ENCODE results near the gene PFDN2. TPM values are rescaled to one million over a fixed set of nuclear protein-coding genes. Genes with fewer than 3 reads are reported as not detected.

The PFDN2 gene
- total and polyA plus RNA-seq, 11 donors: 38.3 to 234 (median 49.8) TPM

DNA sequence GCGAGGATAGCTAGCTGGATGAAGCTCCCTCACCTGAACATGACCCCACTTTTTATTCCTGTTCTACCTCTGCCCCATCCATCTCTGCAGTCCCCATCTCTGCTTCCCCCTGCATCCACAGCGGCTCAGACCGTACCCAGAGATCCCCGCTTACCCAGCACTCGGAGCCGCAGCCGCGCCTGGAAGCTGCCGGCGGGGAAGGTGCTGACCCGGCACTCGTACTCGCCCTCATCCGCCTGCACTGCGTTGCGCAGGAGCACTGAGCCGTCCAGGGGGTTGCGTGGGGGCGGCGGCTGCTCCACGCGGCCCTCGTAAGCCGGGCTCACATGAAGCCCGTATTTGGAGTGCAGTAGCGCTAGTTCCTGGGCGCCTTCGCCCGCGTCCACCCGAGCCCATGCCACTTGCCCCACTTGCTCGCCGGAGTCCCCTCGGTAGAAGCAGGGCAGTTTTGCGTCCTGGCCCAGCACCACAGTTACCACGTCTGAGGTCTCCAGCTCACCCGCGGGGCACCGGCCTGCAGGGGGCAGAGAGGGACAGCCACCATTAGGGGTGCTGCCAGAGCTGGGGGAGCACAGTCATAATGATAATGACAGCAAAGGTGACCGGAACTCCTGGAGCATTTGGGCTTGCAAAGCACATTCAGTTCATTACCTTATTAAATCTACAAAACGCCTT lies 38.3 kb downstream of the PFDN2 start:
- Histone ChIP-seq H3K27me3 (peaks cover 0 to 5% (median 0%) of the 10 kb centered on the region in 9 donors), H3K27ac (no peak overlapping the region), H3K36me3 (no peaks in the 10 kb centered on the region), H3K4me3 (no peak overlapping the region), H3K4me1 (peaks cover 0 to 16% (median 0%) of the 10 kb centered on the region in 12 donors), H3K9me3 (no peaks in the 10 kb centered on the region)
- DNase-seq: no peak
- WGBS, 4 donors: 51 to 65% (median 52%) methylated on average over 38 to 41 of the region's 41 CpGs
- ATAC-seq: no peak
- TF ChIP-seq, protein P1, sequence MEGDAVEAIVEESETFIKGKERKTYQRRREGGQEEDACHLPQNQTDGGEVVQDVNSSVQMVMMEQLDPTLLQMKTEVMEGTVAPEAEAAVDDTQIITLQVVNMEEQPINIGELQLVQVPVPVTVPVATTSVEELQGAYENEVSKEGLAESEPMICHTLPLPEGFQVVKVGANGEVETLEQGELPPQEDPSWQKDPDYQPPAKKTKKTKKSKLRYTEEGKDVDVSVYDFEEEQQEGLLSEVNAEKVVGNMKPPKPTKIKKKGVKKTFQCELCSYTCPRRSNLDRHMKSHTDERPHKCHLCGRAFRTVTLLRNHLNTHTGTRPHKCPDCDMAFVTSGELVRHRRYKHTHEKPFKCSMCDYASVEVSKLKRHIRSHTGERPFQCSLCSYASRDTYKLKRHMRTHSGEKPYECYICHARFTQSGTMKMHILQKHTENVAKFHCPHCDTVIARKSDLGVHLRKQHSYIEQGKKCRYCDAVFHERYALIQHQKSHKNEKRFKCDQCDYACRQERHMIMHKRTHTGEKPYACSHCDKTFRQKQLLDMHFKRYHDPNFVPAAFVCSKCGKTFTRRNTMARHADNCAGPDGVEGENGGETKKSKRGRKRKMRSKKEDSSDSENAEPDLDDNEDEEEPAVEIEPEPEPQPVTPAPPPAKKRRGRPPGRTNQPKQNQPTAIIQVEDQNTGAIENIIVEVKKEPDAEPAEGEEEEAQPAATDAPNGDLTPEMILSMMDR (IDR thresholded peaks at IDR 0.05): no peak
- TF ChIP-seq POLR2A (IDR thresholded peaks at IDR 0.05): no peak
- intact Hi-C loops (cut with DNase I): no loop called here

DNA sequence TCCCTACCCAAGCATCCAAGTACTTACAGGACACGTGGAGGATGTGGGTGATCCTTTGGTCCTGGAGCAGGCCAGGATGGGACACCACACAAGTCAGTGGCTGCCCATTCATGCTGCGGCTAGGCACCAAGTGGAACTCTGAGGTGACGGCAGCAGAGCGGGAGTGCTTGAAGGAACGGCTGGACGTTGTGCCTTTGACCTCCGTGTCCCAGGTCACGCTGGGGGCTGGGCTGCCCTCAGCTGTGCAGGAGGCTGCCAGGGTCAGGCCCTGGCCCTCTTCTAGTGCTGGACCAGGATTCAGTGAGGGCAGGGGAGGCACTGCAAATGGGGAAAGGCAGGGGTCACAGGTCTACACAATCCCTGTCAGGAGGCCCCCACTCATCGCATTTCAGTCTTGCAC lies 40.4 kb downstream of the PFDN2 start:
- ATAC-seq (no peak), DNase-seq (no peak)
- TF ChIP-seq, protein P1 (IDR thresholded peaks at IDR 0.05): no peak
- no peak for TF ChIP-seq POLR2A (IDR thresholded peaks at IDR 0.05)
- no peak overlapping the region for H3K4me3 ChIP-seq
- WGBS, 4 donors: 64 to 81% (median 79%) methylated on average over 6 to 9 of the region's 9 CpGs
- no peak overlapping the region for H3K27ac ChIP-seq
- no peaks in the 10 kb centered on the region for H3K36me3 ChIP-seq
- intact Hi-C loops (cut with DNase I): no loop called here
- H3K4me1 ChIP-seq: peaks cover 0 to 3% (median 0%) of the 10 kb centered on the region in 12 donors
- H3K9me3 ChIP-seq: no peaks in the 10 kb centered on the region
- H3K27me3 ChIP-seq: peaks cover 0 to 5% (median 0%) of the 10 kb centered on the region in 9 donors

DNA sequence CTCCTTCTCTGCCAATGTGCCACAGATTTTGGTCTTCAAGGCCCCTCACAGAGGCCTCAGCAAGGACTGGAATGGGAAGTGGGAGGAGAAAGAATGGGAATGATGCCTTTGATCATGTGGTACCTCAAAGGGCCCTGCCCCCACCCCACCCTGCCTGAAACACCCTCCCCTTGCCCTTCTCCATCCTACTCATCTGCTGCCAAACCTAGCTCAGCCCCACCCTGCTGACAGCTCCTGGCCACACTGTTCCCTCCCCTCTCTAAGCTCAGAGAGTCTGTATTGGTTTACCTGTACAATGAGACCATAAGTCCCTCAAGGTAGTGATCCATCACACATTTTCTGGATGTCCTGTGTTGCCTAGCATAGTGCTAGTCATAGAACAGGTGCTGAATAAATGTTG lies 41.4 kb downstream of the PFDN2 start:
- Histone ChIP-seq H3K36me3 (no peaks in the 10 kb centered on the region), H3K27ac (no peak overlapping the region), H3K4me3 (no peak overlapping the region), H3K4me1 (peaks cover 0 to 4% (median 0%) of the 10 kb centered on the region in 12 donors), H3K27me3 (peaks cover 0 to 5% (median 0%) of the 10 kb centered on the region in 9 donors), H3K9me3 (no peaks in the 10 kb centered on the region)
- TF ChIP-seq, protein P1 (IDR thresholded peaks at IDR 0.05): no peak
- no peak for TF ChIP-seq POLR2A (IDR thresholded peaks at IDR 0.05)
- intact Hi-C loops (cut with DNase I): no loop called here
- no peak for ATAC-seq
- no peak for DNase-seq

DNA sequence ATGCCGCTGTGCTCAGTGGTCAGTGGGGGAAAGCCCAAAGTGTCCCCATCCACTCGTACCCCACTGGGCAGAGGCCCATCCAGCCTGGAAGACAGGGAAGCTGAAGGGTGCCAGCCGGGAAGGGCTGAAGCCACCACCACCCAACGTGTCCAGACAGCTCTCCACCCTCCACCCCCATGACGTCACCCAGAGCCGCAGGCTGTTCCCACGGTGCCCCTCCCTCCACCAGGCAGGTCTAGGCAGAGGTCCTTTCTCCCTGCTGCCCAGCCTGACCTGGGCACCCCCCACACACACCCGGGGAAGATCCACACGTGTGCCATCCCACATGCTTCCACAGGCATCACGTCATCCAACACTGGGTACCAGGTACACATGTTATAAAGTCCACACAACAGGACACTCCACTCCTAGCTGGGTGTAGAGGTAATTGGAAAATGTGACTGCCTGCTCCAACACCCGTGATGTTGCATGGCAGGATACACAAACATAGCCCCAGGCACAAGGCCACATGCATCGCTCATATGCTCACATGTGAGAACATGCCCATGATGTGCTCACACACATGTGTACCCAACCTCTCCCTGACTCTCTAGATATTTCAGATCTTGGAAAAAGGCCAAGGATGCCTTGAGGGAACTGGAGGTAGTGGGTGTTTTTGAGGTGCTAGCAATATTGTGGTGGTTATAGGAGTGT lies 43.0 kb downstream of the PFDN2 start:
- H3K9me3 ChIP-seq: no peaks in the 10 kb centered on the region
- intact Hi-C loops (cut with DNase I): no loop called here
- H3K27ac ChIP-seq: no peak overlapping the region
- ATAC-seq: no peak
- TF ChIP-seq, protein P1 (IDR thresholded peaks at IDR 0.05): no peak
- TF ChIP-seq POLR2A (IDR thresholded peaks at IDR 0.05): no peak
- 72 to 82% (median 80%) methylated on average over 11 to 12 of the region's 12 CpGs for WGBS, 4 donors
- peaks cover 0 to 16% (median 0%) of the 10 kb centered on the region in 12 donors for H3K4me1 ChIP-seq
- H3K27me3 ChIP-seq: peaks cover 0 to 4% (median 0%) of the 10 kb centered on the region in 9 donors
- no peaks in the 10 kb centered on the region for H3K36me3 ChIP-seq
- no peak overlapping the region for H3K4me3 ChIP-seq
- DNase-seq: no peak

Measured in heart left ventricle (tissue), 16 donors.